K562 (cell line): ENCODE data around the gene FRMD4A. TPM values are rescaled to one million over a fixed set of nuclear protein-coding genes. Genes with fewer than 3 reads are reported as not detected.

ENCODE experiments used
- ATAC-seq: fragments of 200-7000 bp; cut with Tn5 transposase; 3 replicates; pipeline ENCODE4 v1.9.1; 2020; ENCODE audit warnings: moderate library complexity
- Bru-seq: library from RNA; stranded (reverse); fragments of 400-500 nt; gene quantifications from one replicate; lab custom pipeline; 2021; lab: Mats Ljungman, UMichigan
- BruChase-seq, 2 experiments: library from RNA; stranded (reverse); fragments of 400-500 nt; gene quantifications; one replicate each; lab custom pipeline; 2021; lab: Mats Ljungman, UMichigan
- BruUV-seq: library from RNA; stranded (reverse); fragments of 400-500 nt; replicated peaks from 2 replicates; lab custom pipeline; 2021; lab: Mats Ljungman, UMichigan
- CTCF ChIA-PET: fragments of 300-600 bp; formaldehyde crosslinking; extraction: SDS; loops from one replicate; lab custom pipeline; 2021; ENCODE audit warnings: low intra/inter-chr PET ratio; lab: Yijun Ruan, JAX
- POLR2A ChIA-PET: fragments of 300-600, 350-650 bp; sonication (Branson Sonifier 250); formaldehyde crosslinking; extraction: SDS; loops from one replicate; lab custom pipeline; 2021; ENCODE audit warnings: antibody characterized with exemption, inconsistent platforms; lab: Yijun Ruan, JAX
- DNase-seq, 4 experiments: peaks; one replicate each; pipeline versions ENCODE4 v3.0.0 to v3.0.0-alpha.2; 2011 to 2018; ENCODE audit warnings: low spot score in 3 of 4, mixed read lengths in 3 of 4; ENCODE audit errors: extremely low read depth in 1 of 4
- FAIRE-seq: peaks from 2 replicates; lab custom pipeline; 2011; peaks lifted over from hg19 to GRCh38; lab: Jason Lieb, UNC
- H2AFZ ChIP-seq: 2 replicates; pipeline ENCODE4 v1.6.0; 2011; ENCODE audit warnings: low read depth, low read length, control low read depth, inconsistent platforms
- H3K27ac ChIP-seq: fragments of 200-600 bp; 3 replicates; pipeline ENCODE4 v1.8.0; 2011; ENCODE audit warnings: low read depth, mild to moderate bottlenecking, control low read depth, inconsistent platforms, low read length, moderate library complexity, mixed read lengths; ENCODE audit errors: extremely low read depth
- H3K27me3 ChIP-seq, 2 experiments: fragments of 300-600 bp in 1 of 2; 2 replicates in 1 of 2; 3 replicates in 1 of 2; pipeline versions ENCODE4 v1.6.0 to v1.8.0; 2011; ENCODE audit warnings: inconsistent platforms in 2 of 2, low read length in 2 of 2, mild to moderate bottlenecking in 1 of 2, mixed read lengths in 1 of 2, moderate library complexity in 1 of 2; ENCODE audit not compliant: control insufficient read depth in 2 of 2, insufficient read depth in 2 of 2
- H3K36me3 ChIP-seq: fragments of 300-600 bp; 3 replicates; pipeline ENCODE4 v1.8.0; 2011; ENCODE audit warnings: mild to moderate bottlenecking, low read length, inconsistent platforms; ENCODE audit not compliant: control insufficient read depth, insufficient read depth
- H3K4me1 ChIP-seq, 2 experiments: fragments of 200-600 bp in 1 of 2; replicated peaks in 1 of 2; 2 replicates in 1 of 2; 3 replicates in 1 of 2; pipeline versions ENCODE4 v1.5.1 to v1.8.0; 2011; ENCODE audit warnings: inconsistent platforms in 2 of 2, low read length in 2 of 2, mild to moderate bottlenecking in 1 of 2, mixed read lengths in 1 of 2, moderate library complexity in 1 of 2; ENCODE audit not compliant: control insufficient read depth in 2 of 2, insufficient read depth in 2 of 2
- H3K4me2 ChIP-seq: 2 replicates; pipeline ENCODE4 v1.6.1; 2011; ENCODE audit warnings: low read length, control low read depth, inconsistent platforms, mixed read lengths; ENCODE audit not compliant: insufficient read depth
- H3K4me3 ChIP-seq: fragments of 200-600 bp; sonication (generic), shearing (Covaris generic); 2 replicates; pipeline ENCODE4 v1.5.1; 2016; ENCODE audit warnings: control low read depth, inconsistent platforms
- H3K79me2 ChIP-seq: fragments of 200-600 bp; 3 replicates; pipeline ENCODE4 v1.8.0; 2011; ENCODE audit warnings: low read length, inconsistent platforms; ENCODE audit not compliant: control insufficient read depth, insufficient read depth
- H3K9ac ChIP-seq, 2 experiments: 2 replicates each; pipeline versions ENCODE4 v1.6.0 to v1.6.1; 2011; ENCODE audit warnings: low read depth in 2 of 2, low read length in 2 of 2, control low read depth in 1 of 2, inconsistent platforms in 1 of 2, mild to moderate bottlenecking in 1 of 2, mixed read lengths in 1 of 2; ENCODE audit not compliant: insufficient read depth in 1 of 2
- H3K9me1 ChIP-seq: one replicate; pipeline ENCODE4 v1.6.0; 2011; ENCODE audit warnings: inconsistent platforms, mild to moderate bottlenecking, low read length, moderate library complexity; ENCODE audit not compliant: control insufficient read depth, insufficient read depth
- H3K9me3 ChIP-seq: replicated peaks from 2 replicates; pipeline ENCODE4 v1.5.1; 2011; ENCODE audit warnings: low read depth, low read length, inconsistent platforms; ENCODE audit not compliant: control insufficient read depth, insufficient read depth
- H4K20me1 ChIP-seq: replicated peaks from 2 replicates; pipeline ENCODE4 v1.6.1; 2011; ENCODE audit warnings: low read length, inconsistent platforms, mixed read lengths; ENCODE audit not compliant: control insufficient read depth, insufficient read depth
- CBX5 ChIP-seq: IDR thresholded peaks from 2 replicates; pipeline ENCODE4 v1.6.1; 2014; ENCODE audit warnings: low read depth, borderline replicate concordance
- GABPB1 ChIP-seq: sonication (generic); formaldehyde crosslinking; IDR thresholded peaks from 2 replicates; pipeline ENCODE4 v1.8.0; 2022; ENCODE audit warnings: mild to moderate bottlenecking, missing genetic modification reagents
- HCFC1 ChIP-seq: IDR thresholded peaks from 2 replicates; pipeline ENCODE4 v1.6.1; 2012; ENCODE audit warnings: low read depth, low read length, improper control_type of control experiment
- HIVEP1 ChIP-seq: fragments of 250-450 bp; sonication (Bioruptor Pico); IDR thresholded peaks from 2 replicates; pipeline ENCODE4 v1.4.0; 2020; ENCODE audit warnings: mild to moderate bottlenecking
- MAFK ChIP-seq: IDR thresholded peaks from 2 replicates; pipeline ENCODE4 v1.6.1; 2011; ENCODE audit warnings: low read length, improper control_type of control experiment
- NCOA2 ChIP-seq, 2 experiments: fragments of 450-650 bp; IDR thresholded peaks; 2 replicates each; pipeline ENCODE4 v1.6.1; 2018; ENCODE audit warnings: mild to moderate bottlenecking in 2 of 2, moderate library complexity in 1 of 2; ENCODE audit not compliant: partially characterized antibody in 2 of 2
- SAFB2 ChIP-seq: fragments of 200-400 bp; formaldehyde crosslinking; IDR thresholded peaks from 2 replicates; pipeline ENCODE4 v1.6.1; 2018; ENCODE audit warnings: borderline replicate concordance, low read length, low read depth, moderate library complexity; ENCODE audit not compliant: severe bottlenecking
- THRAP3 ChIP-seq: fragments of 450-650 bp; IDR thresholded peaks from 2 replicates; pipeline ENCODE4 v1.6.1; 2016; ENCODE audit warnings: mild to moderate bottlenecking, inconsistent platforms, borderline replicate concordance
- ZNF445 ChIP-seq: fragments of 250-450 bp; sonication (Bioruptor Pico); IDR thresholded peaks from 2 replicates; pipeline ENCODE4 v1.4.0; 2020; ENCODE audit warnings: low read depth, mild to moderate bottlenecking, moderate library complexity
- WGBS: fragments of 100-300 bp; shearing (Covaris generic); methylation state at CpG from one replicate; pipeline ENCODE4 v1.1.6; 2016; ENCODE audit warnings: low coverage, mixed read lengths; ENCODE audit not compliant: insufficient coverage; ENCODE audit errors: missing lambda C conversion rate; 5-methylcytosine and 5-hydroxymethylcytosine counted together
- in situ Hi-C: fragments of 300-500 bp; cut with MboI; formaldehyde crosslinking; loops from 4 replicates; pipeline ENCODE4 v1.15.0; 2018; ENCODE audit warnings: inconsistent platforms, mixed read lengths
- intact Hi-C: fragments of 100-400 bp; cut with micrococcal nuclease; formaldehyde crosslinking; loops from 2 replicates; pipeline ENCODE4 v1.14.2; 2022
- long read RNA-seq, 3 experiments: library from polyadenylated mRNA in 2 of 3; library from RNA in 1 of 3; unstranded in 2 of 3; stranded (forward) in 1 of 3; transcript quantifications; one replicate each; pipeline ENCODE4 v2.0.0, GENCODE V29; 2019 to 2022
- polyA minus RNA-seq, 3 experiments: library from RNA; depleted of rRNA, polyadenylated mRNA; stranded (reverse); fragments of >200 nt; gene quantifications; 2 replicates each; pipeline ENCODE4 v1.2.3, GENCODE V29; 2011
- polyA plus RNA-seq, 8 experiments: library from polyadenylated mRNA; depleted of rRNA in 4 of 8; stranded (reverse) in 5 of 8; unstranded in 3 of 8; fragments of >200 nt; fragmentation: Nextera tagmentation in 2 of 8; fragmentation: Illumina TruSeq in 1 of 8; extraction: Ambion mirVana in 2 of 8; extraction: Trizol in 1 of 8; gene quantifications; 2 replicates each; pipeline versions ENCODE4 v1.2.1 to v1.2.3, GENCODE V29; 2011 to 2014; ENCODE audit warnings: inconsistent platforms in 1 of 8, missing spikeins in 1 of 8
- total RNA-seq, 7 experiments: library from RNA; depleted of rRNA in 6 of 7; stranded (reverse); fragments of >200 nt in 6 of 7; fragmentation: Illumina TruSeq in 2 of 7; extraction: Trizol in 2 of 7; gene quantifications; 2 replicates each; pipeline versions ENCODE4 v1.2.1 to v1.2.3, GENCODE V29; 2011 to 2021; ENCODE audit warnings: low replicate concordance in 1 of 7
- TF ChIP-seq, protein P1 (sequence below): fragments of 250-450 bp; sonication (Bioruptor Pico); IDR thresholded peaks from 2 replicates; pipeline ENCODE4 v1.5.0; 2021; ENCODE audit warnings: mild to moderate bottlenecking, borderline replicate concordance
- TF ChIP-seq, protein P2 (sequence below): IDR thresholded peaks from 2 replicates; pipeline ENCODE4 v1.6.1; 2011; ENCODE audit not compliant: insufficient read length; ENCODE audit errors: extremely low read depth
- TF ChIP-seq, protein P3 (sequence below): fragments of 450-650 bp; IDR thresholded peaks from 2 replicates; pipeline ENCODE4 v1.6.1; 2014; ENCODE audit warnings: low read depth, mild to moderate bottlenecking, moderate library complexity, borderline replicate concordance

FRMD4A gene
- 19.4 and 22.7 TPM in 2 replicates for total RNA-seq (2011; cell fraction: chromatin; rRNA removed; ENCODE audit: low replicate concordance)
- total RNA-seq (2011; cell fraction: nucleolus; rRNA removed): 15.5 and 21.2 TPM in 2 replicates
- total RNA-seq (2011; cell fraction: nucleoplasm; rRNA removed): 18.7 and 21.5 TPM in 2 replicates
- total RNA-seq (2014; rRNA removed) (2.8 and 4.6 TPM in 2 replicates), total RNA-seq (2014; rRNA removed; fragmentation: Illumina TruSeq; extraction: Trizol) (1.9 and 3.0 TPM in 2 replicates), total RNA-seq (2015; rRNA removed; fragmentation: Illumina TruSeq; extraction: Trizol) (1.1 and 1.3 TPM in 2 replicates), total RNA-seq (2021) (4.3 and 4.5 TPM in 2 replicates), polyA plus RNA-seq (2011; rRNA removed) (4.2 and 5.4 TPM in 2 replicates), polyA plus RNA-seq (2014; fragmentation: Illumina TruSeq; extraction: Trizol) (4.0 and 5.2 TPM in 2 replicates), polyA plus RNA-seq (2014; fragmentation: Nextera tagmentation; extraction: Ambion mirVana) (1 to 10 TPM in 1 of 2 experiments, under 1 TPM in 1; 0.80 to 1.2 TPM), polyA plus RNA-seq (2014; rRNA removed) (2.8 and 3.7 TPM in 2 replicates), polyA minus RNA-seq (2011; rRNA and poly(A)+ RNA removed) (7.8 and 8.6 TPM in 2 replicates), Bru-seq, nascent RNA (percentile 26 among the genes with signal in this experiment), BruChase-seq, experiment 1, labeled RNA remaining after a 2-hour chase (percentile 21 among the genes with signal in this experiment), BruChase-seq, experiment 2, labeled RNA remaining after a 6-hour chase (percentile 19 among the genes with signal in this experiment)
- 5.9 and 6.2 TPM in 2 replicates for polyA plus RNA-seq (2011; cell fraction: cytosol; rRNA removed)
- 14.6 and 19.0 TPM in 2 replicates for polyA plus RNA-seq (2011; cell fraction: nucleus; rRNA removed)
- 2.8 and 2.9 TPM in 2 replicates for polyA plus RNA-seq (2012)
- 3.6 and 5.9 TPM in 2 replicates for polyA minus RNA-seq (2011; cell fraction: cytosol; rRNA and poly(A)+ RNA removed)
- 7.1 and 10.6 TPM in 2 replicates for polyA minus RNA-seq (2011; cell fraction: nucleus; rRNA and poly(A)+ RNA removed)
- long read RNA-seq, experiment 1, partial matches to known transcripts: 0 of 6 reads
- long read RNA-seq, experiment 1, other reads (novel, unspliced or antisense): 3 of 6 reads
- long read RNA-seq, experiment 2, partial matches to known transcripts: 0 of 1 reads
- long read RNA-seq, experiment 2, other reads (novel, unspliced or antisense): 1 of 1 reads
- long read RNA-seq, experiment 3, partial matches to known transcripts: 1 of 2 reads
- long read RNA-seq, experiment 3, other reads (novel, unspliced or antisense): 1 of 2 reads

DNA sequence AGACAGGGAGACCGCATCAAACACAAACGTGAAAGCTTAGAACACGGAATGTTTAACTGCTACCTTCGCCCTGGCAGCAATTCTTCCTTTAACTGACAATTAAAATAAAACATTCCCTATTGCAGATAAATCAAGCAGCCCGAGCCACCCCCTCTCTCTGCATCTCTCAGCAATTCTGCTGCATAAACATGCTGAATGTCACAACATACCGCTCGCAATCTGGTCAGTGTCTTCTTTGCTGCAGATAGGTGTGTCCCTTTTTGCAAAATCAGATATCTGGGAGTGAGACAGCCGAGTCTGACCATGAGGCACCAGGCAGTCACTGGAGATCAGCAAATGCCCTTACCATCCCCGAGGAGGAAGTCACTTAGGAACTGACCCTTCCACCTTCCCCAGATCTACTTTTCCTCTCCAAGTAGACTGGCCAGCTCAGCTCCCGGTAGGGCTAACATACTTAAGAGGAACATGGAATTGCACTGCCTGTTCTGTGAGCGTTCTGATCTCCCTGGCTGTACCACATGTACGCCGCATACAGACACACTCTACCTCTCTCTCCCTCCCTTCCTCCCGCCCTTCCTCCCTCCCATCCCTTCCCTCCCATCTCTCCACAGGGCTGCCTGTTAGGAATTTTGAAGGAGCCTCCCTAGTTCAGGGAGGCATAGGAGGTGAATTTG, at the start of gene FRMD4A:
Gene FRMD4A (minus strand): TSS at position 537 of the 674 bp plus-strand sequence.
- Histone ChIP-seq H3K27me3 (peaks cover 3 to 23% of the 10 kb centered on the region in 2 experiments; a peak in 3 of 5 replicates), H3K36me3 (no peaks in the 10 kb centered on the region), H3K9me3 (no peaks in the 10 kb centered on the region), H3K4me2 (no peak within 1 kb of the TSS), H3K4me1 (no peaks in the 10 kb centered on the region), H3K79me2 (no peaks in the 10 kb centered on the region), H3K4me3 (no peak within 1 kb of the TSS), H3K27ac (no peak within 1 kb of the TSS), H3K9me1 (no peaks in the 10 kb centered on the region), H2AFZ (no peak within 1 kb of the TSS), H3K9ac (no peak within 1 kb of the TSS), H4K20me1 (peaks cover 4% of the 10 kb centered on the region)
- FAIRE-seq (no peak), DNase-seq (no peak), ATAC-seq (no peak)
- no TSS peak for BruUV-seq
- ChIA-PET CTCF (no interaction called here), POLR2A (no interaction called here)
- under 1% methylated on average over 12 of the region's 14 CpGs for WGBS
- in situ Hi-C loops (no loop called here), intact Hi-C loops (no loop called here)
- TF ChIP-seq SAFB2: no peak
- TF ChIP-seq, protein P1, sequence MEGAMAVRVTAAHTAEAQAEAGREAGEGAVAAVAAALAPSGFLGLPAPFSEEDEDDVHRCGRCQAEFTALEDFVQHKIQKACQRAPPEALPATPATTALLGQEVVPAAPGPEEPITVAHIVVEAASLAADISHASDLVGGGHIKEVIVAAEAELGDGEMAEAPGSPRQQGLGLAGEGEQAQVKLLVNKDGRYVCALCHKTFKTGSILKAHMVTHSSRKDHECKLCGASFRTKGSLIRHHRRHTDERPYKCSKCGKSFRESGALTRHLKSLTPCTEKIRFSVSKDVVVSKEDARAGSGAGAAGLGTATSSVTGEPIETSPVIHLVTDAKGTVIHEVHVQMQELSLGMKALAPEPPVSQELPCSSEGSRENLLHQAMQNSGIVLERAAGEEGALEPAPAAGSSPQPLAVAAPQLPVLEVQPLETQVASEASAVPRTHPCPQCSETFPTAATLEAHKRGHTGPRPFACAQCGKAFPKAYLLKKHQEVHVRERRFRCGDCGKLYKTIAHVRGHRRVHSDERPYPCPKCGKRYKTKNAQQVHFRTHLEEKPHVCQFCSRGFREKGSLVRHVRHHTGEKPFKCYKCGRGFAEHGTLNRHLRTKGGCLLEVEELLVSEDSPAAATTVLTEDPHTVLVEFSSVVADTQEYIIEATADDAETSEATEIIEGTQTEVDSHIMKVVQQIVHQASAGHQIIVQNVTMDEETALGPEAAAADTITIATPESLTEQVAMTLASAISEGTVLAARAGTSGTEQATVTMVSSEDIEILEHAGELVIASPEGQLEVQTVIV (CRISPR knock-in tag): no peak
- no peak for TF ChIP-seq GABPB1 (CRISPR knock-in tag)
- no peak for TF ChIP-seq HCFC1
- TF ChIP-seq THRAP3: no peak
- TF ChIP-seq NCOA2 (IDR thresholded peaks at IDR 0.05; ENCODE audit: partially characterized antibody in 2 of 2): no peak
- TF ChIP-seq, protein P2, sequence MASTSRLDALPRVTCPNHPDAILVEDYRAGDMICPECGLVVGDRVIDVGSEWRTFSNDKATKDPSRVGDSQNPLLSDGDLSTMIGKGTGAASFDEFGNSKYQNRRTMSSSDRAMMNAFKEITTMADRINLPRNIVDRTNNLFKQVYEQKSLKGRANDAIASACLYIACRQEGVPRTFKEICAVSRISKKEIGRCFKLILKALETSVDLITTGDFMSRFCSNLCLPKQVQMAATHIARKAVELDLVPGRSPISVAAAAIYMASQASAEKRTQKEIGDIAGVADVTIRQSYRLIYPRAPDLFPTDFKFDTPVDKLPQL: no peak
- TF ChIP-seq, protein P3, sequence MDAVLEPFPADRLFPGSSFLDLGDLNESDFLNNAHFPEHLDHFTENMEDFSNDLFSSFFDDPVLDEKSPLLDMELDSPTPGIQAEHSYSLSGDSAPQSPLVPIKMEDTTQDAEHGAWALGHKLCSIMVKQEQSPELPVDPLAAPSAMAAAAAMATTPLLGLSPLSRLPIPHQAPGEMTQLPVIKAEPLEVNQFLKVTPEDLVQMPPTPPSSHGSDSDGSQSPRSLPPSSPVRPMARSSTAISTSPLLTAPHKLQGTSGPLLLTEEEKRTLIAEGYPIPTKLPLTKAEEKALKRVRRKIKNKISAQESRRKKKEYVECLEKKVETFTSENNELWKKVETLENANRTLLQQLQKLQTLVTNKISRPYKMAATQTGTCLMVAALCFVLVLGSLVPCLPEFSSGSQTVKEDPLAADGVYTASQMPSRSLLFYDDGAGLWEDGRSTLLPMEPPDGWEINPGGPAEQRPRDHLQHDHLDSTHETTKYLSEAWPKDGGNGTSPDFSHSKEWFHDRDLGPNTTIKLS: no peak
- no peak for TF ChIP-seq ZNF445 (CRISPR knock-in tag)
- no peak for TF ChIP-seq CBX5
- no peak for TF ChIP-seq HIVEP1 (CRISPR knock-in tag)
- no peak for TF ChIP-seq MAFK
